ENCODE data around the gene PAEP. TPM values are rescaled to one million over a fixed set of nuclear protein-coding genes. Genes with fewer than 3 reads are reported as not detected.

The PAEP gene
- total RNA-seq, 1 experiment from 2014 or later: not detected

DNA sequence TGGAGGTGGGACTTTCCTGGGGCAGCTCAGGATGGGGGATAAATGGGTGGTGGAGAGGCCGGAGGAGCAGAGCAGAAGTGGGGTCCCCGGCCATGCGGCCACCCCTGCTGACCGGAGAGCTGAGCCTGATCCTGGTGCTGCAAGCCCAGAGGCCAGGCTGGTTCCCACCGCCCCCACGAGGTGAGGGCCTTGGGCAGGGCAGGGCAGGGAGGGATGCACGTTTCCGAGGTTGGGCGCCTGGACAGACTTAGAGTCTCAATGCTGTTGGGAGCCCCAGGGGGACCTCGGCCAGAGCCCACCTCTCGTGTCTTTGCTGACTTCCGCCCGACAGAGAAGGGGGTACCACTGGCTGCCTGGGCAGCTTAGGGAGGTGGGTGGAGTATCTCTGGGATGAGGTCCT is 10.1 kb upstream of the PAEP start:
- ChIA-PET POLR2A (no interaction called here), CTCF (interaction anchor here (0.7 kb wide), 1 partner anchor 419 kb away, joined by 5 read pairs; no protein-coding TSS in a partner anchor)
- TF ChIP-seq, protein P1, sequence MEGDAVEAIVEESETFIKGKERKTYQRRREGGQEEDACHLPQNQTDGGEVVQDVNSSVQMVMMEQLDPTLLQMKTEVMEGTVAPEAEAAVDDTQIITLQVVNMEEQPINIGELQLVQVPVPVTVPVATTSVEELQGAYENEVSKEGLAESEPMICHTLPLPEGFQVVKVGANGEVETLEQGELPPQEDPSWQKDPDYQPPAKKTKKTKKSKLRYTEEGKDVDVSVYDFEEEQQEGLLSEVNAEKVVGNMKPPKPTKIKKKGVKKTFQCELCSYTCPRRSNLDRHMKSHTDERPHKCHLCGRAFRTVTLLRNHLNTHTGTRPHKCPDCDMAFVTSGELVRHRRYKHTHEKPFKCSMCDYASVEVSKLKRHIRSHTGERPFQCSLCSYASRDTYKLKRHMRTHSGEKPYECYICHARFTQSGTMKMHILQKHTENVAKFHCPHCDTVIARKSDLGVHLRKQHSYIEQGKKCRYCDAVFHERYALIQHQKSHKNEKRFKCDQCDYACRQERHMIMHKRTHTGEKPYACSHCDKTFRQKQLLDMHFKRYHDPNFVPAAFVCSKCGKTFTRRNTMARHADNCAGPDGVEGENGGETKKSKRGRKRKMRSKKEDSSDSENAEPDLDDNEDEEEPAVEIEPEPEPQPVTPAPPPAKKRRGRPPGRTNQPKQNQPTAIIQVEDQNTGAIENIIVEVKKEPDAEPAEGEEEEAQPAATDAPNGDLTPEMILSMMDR (IDR thresholded peaks at IDR 0.05): no peak
- TF ChIP-seq, protein P2, sequence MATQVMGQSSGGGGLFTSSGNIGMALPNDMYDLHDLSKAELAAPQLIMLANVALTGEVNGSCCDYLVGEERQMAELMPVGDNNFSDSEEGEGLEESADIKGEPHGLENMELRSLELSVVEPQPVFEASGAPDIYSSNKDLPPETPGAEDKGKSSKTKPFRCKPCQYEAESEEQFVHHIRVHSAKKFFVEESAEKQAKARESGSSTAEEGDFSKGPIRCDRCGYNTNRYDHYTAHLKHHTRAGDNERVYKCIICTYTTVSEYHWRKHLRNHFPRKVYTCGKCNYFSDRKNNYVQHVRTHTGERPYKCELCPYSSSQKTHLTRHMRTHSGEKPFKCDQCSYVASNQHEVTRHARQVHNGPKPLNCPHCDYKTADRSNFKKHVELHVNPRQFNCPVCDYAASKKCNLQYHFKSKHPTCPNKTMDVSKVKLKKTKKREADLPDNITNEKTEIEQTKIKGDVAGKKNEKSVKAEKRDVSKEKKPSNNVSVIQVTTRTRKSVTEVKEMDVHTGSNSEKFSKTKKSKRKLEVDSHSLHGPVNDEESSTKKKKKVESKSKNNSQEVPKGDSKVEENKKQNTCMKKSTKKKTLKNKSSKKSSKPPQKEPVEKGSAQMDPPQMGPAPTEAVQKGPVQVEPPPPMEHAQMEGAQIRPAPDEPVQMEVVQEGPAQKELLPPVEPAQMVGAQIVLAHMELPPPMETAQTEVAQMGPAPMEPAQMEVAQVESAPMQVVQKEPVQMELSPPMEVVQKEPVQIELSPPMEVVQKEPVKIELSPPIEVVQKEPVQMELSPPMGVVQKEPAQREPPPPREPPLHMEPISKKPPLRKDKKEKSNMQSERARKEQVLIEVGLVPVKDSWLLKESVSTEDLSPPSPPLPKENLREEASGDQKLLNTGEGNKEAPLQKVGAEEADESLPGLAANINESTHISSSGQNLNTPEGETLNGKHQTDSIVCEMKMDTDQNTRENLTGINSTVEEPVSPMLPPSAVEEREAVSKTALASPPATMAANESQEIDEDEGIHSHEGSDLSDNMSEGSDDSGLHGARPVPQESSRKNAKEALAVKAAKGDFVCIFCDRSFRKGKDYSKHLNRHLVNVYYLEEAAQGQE (IDR thresholded peaks at IDR 0.05; ENCODE audit: insufficient read depth in 1 of 2, low read depth in 2 of 2, low read length in 1 of 2): no peak
- TF ChIP-seq POLR2AphosphoS5 (IDR thresholded peaks at IDR 0.05; ENCODE audit: low read depth, low read length): no peak
- no peak for TF ChIP-seq SIN3A (IDR thresholded peaks at IDR 0.05; ENCODE audit: borderline replicate concordance, insufficient read depth, low read depth, low read length)
- TF ChIP-seq TCF7L2 (IDR thresholded peaks at IDR 0.05; ENCODE audit: low read depth, low read length): no peak
- Histone ChIP-seq H3K4me1 (ENCODE audit: control insufficient read depth, insufficient read depth, low read length) (no peaks in the 10 kb centered on the region), H3K4me3 (ENCODE audit: low read depth in 2 of 2, low read length in 2 of 2) (no peak overlapping the region), H3K9me3 (ENCODE audit: control insufficient read depth, insufficient read depth, low read depth, low read length) (no peaks in the 10 kb centered on the region), H3K36me3 (ENCODE audit: control insufficient read depth, insufficient read depth, low read length) (no peaks in the 10 kb centered on the region), H3K27ac (ENCODE audit: low read length) (no peak overlapping the region), H3K27me3 (ENCODE audit: control insufficient read depth, insufficient read depth, low read length) (no peaks in the 10 kb centered on the region)
- ATAC-seq (no peak), DNase-seq (ENCODE audit: low read depth, low spot score) (no peak)
- intact Hi-C loops (cut with micrococcal nuclease; ENCODE audit: unreplicated experiment): no loop called here
- in situ Hi-C loops (cut with HindIII; ENCODE audit: low pct_unique_long_range_greater_than_20kb, low sequenced_read_pairs): no loop called here
- no TSS peak for BruUV-seq (replicated peaks)

DNA sequence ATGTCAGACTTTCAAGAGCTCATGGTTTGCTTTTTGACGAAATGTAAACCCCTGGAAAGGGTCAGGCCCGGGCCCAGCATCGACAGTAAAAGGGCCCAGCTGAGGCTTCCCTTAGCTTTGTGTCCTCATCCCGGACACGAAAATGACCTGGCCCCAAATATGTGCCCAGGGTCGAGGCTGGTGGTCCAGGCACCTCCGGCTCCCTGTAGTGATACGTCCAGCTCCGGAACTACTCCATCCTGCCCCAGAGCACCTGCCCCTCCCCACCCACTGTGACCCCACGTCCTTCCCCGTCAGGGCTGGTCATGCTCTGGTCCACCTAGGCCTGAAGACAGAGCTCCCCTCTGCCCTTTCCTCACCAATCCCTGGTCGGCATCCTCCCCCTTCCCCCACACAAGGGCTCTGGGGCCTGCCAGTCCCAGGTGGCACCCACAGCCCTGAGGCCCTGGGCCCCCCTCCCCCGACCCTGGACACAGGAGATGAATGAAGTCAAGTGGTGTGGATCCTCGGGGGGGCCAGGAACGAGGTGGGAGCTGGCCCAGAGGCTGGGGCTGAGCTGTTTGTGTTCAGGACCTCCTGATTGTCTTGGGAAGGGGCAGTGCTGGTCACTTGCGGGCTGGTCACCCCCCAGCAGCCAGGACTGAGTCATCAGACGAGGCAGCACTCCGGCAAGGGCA is 9.4 kb upstream of the PAEP start:
- in situ Hi-C loops (cut with HindIII; ENCODE audit: low pct_unique_long_range_greater_than_20kb, low sequenced_read_pairs): no loop called here
- CTCF ChIA-PET: interaction anchor here (0.7 kb wide), 1 partner anchor 420 kb away, joined by 5 read pairs; no protein-coding TSS in a partner anchor
- DNase-seq (ENCODE audit: low read depth, low spot score): no peak

More for the DNA sequence above, 9.4 kb upstream of the PAEP start:
- H3K9me3 ChIP-seq (ENCODE audit: control insufficient read depth, insufficient read depth, low read depth, low read length): no peaks in the 10 kb centered on the region
- POLR2A ChIA-PET: no interaction called here
- intact Hi-C loops (cut with micrococcal nuclease; ENCODE audit: unreplicated experiment): no loop called here
- H3K27me3 ChIP-seq (ENCODE audit: control insufficient read depth, insufficient read depth, low read length): no peaks in the 10 kb centered on the region
- no peak for ATAC-seq
- no peak overlapping the region for H3K27ac ChIP-seq (ENCODE audit: low read length)
- BruUV-seq (replicated peaks): no TSS peak
- H3K36me3 ChIP-seq (ENCODE audit: control insufficient read depth, insufficient read depth, low read length): no peaks in the 10 kb centered on the region
- no peaks in the 10 kb centered on the region for H3K4me1 ChIP-seq (ENCODE audit: control insufficient read depth, insufficient read depth, low read length)
- H3K4me3 ChIP-seq (ENCODE audit: low read depth in 2 of 2, low read length in 2 of 2): no peak overlapping the region
- TF ChIP-seq, protein P2 (IDR thresholded peaks at IDR 0.05; ENCODE audit: insufficient read depth in 1 of 2, low read depth in 2 of 2, low read length in 1 of 2): no peak

Measured in Panc1 (cell line).